ENCODE results near the gene EPG5.

- TF ChIP-seq EGR1 (IDR thresholded peaks at IDR 0.05; ENCODE audit: low read depth in 2 of 2) (no peak), CTCF (IDR thresholded peaks at IDR 0.05; ENCODE audit: low read depth, low read length, missing input control) (no peak)
Measured at GRCh38 chr18:46013484-46014189, 46.5 kb upstream of the EPG5 start.
